Upper lobe of left lung (tissue), 6 donors: ENCODE measurements around the gene ZNF611. TPM values are rescaled to one million over a fixed set of nuclear protein-coding genes. Genes with fewer than 3 reads are reported as not detected.
"Not testable (repeated sequence)": the region's sequence is repeated elsewhere in the genome, so short reads cannot be mapped to it uniquely, and the experiment has no call there.

Experiments used
- ATAC-seq, 2 donors: fragments of 200-7000 bp; cut with Tn5 transposase; one replicate each; pipeline ENCODE4 v1.9.1; 2022; ENCODE audit warnings: mild to moderate bottlenecking in 2 of 2, moderate library complexity in 2 of 2; ENCODE audit not compliant: low FRiP score in 2 of 2
- DNase-seq, 2 donors: peaks; one replicate each; pipeline ENCODE4 v3.0.0-alpha.2; 2019 to 2020
- H3K27ac ChIP-seq, 4 donors: fragments of 200-600 bp; sonication (generic); one replicate each; pipeline ENCODE4 v1.5.1; 2016 to 2019
- H3K27me3 ChIP-seq, 4 donors: fragments of 200-600 bp; sonication (generic); one replicate each; pipeline ENCODE4 v1.5.1; 2017 to 2019
- H3K36me3 ChIP-seq, 4 donors: fragments of 200-600 bp; sonication (generic); one replicate each; pipeline ENCODE4 v1.5.1; 2016 to 2019
- H3K4me1 ChIP-seq, 4 donors: fragments of 200-600 bp; sonication (generic); one replicate each; pipeline ENCODE4 v1.5.1; 2018 to 2019
- H3K4me3 ChIP-seq, 4 donors: fragments of 200-600 bp; sonication (generic); one replicate each; pipeline ENCODE4 v1.5.1; 2017 to 2019; ENCODE audit warnings: mild to moderate bottlenecking in 2 of 4, moderate library complexity in 1 of 4
- H3K9me3 ChIP-seq, 4 donors: fragments of 200-600 bp; sonication (generic); one replicate each; pipeline ENCODE4 v1.5.1; 2018 to 2019
- CTCF ChIP-seq, 6 experiments: fragments of 450-650 bp in 4 of 6; fragments of 200-600 bp in 2 of 6; sonication (generic) in 2 of 6; IDR thresholded peaks; one replicate each; pipeline ENCODE4 v1.5.1; 2016 to 2019; ENCODE audit warnings: antibody characterized with exemption in 6 of 6
- EP300 ChIP-seq, 4 donors: sonication (generic); formaldehyde crosslinking; IDR thresholded peaks; one replicate each; pipeline ENCODE4 v1.5.1; 2017; ENCODE audit warnings: antibody characterized with exemption in 4 of 4, control low read depth in 2 of 4
- POLR2A ChIP-seq, 4 donors: fragments of 450-650 bp; IDR thresholded peaks; one replicate each; pipeline ENCODE4 v1.5.1; 2016 to 2017; ENCODE audit warnings: antibody characterized with exemption in 4 of 4, mild to moderate bottlenecking in 2 of 4
- POLR2AphosphoS5 ChIP-seq, 2 donors: sonication (generic); formaldehyde crosslinking; IDR thresholded peaks; one replicate each; pipeline ENCODE4 v1.5.1; 2017; ENCODE audit warnings: antibody characterized with exemption in 2 of 2
- WGBS, 2 donors: methylation state at CpG; one replicate each; pipeline ENCODE4 v1.1.5; 2017 to 2018; 5-methylcytosine and 5-hydroxymethylcytosine counted together
- total RNA-seq, 6 donors: library from RNA; depleted of rRNA in 4 of 6; stranded (reverse); fragments of >200 nt in 4 of 6; gene quantifications; one replicate each; pipeline versions ENCODE4 v1.1.0 to v1.2.1, GENCODE V29; 2016 to 2021
- donor health status: DM: no; HTN: no; CAD: no; lungs with moderate emphysema.
- donor health status: DM: no; HTN: yes; CAD: no; lungs with severe emphysema.

Gene ZNF611
- total RNA-seq, 6 donors from 2014 or later: 9.0 to 44.0 (median 20.1) TPM

GRCh38 chr19:52722062-52723003, 12.5 kb downstream of the ZNF611 start:
- no peak overlapping the region for H3K27ac ChIP-seq
- 93 to 94% methylated on average over 7 of the region's 7 CpGs for WGBS, 2 donors
- peaks cover 0 to 10% (median 4%) of the 10 kb centered on the region in 4 donors for H3K9me3 ChIP-seq
- TF ChIP-seq CTCF (IDR thresholded peaks at IDR 0.05) (no peak), POLR2AphosphoS5 (IDR thresholded peaks at IDR 0.05) (no peak), EP300 (IDR thresholded peaks at IDR 0.05) (no peak), POLR2A (IDR thresholded peaks at IDR 0.05) (no peak)
- no peaks in the 10 kb centered on the region for H3K4me1 ChIP-seq
- no peak overlapping the region for H3K4me3 ChIP-seq
- no peaks in the 10 kb centered on the region for H3K27me3 ChIP-seq
- ATAC-seq (no peak), DNase-seq (no peak)
- H3K36me3 ChIP-seq: peaks cover 0 to 64% (median 41%) of the 10 kb centered on the region in 4 donors

GRCh38 chr19:52720541-52720940, 14.3 kb downstream of the ZNF611 start:
- H3K27me3 ChIP-seq, H3K4me3 ChIP-seq, ATAC-seq, H3K4me1 ChIP-seq, H3K27ac ChIP-seq: not testable (repeated sequence)
- DNase-seq: peak in 1 of 2 donors; percentile 73
- Histone ChIP-seq H3K9me3 (peaks cover 0 to 10% (median 4%) of the 10 kb centered on the region in 4 donors), H3K36me3 (peaks cover 0 to 50% (median 27%) of the 10 kb centered on the region in 4 donors)
- WGBS, 2 donors: 100% methylated on average over 3 to 6 of the region's 21 CpGs

- ATAC-seq (no peak), DNase-seq (no peak)
- no peak overlapping the region for H3K27ac ChIP-seq
- H3K4me3 ChIP-seq: no peak overlapping the region
- TF ChIP-seq POLR2A (IDR thresholded peaks at IDR 0.05) (no peak), CTCF (IDR thresholded peaks at IDR 0.05) (no peak), POLR2AphosphoS5 (IDR thresholded peaks at IDR 0.05) (no peak), EP300 (IDR thresholded peaks at IDR 0.05) (no peak)
- H3K9me3 ChIP-seq: peaks cover 0 to 10% (median 6%) of the 10 kb centered on the region in 4 donors
- WGBS, 2 donors: 73 to 91% methylated on average over 1 of the region's 1 CpG
- no peaks in the 10 kb centered on the region for H3K27me3 ChIP-seq
- H3K36me3 ChIP-seq: peaks cover 4 to 58% (median 32%) of the 10 kb centered on the region in 4 donors
- no peaks in the 10 kb centered on the region for H3K4me1 ChIP-seq
Observed at GRCh38 chr19:52716522-52716921, 18.3 kb downstream of the ZNF611 start.

GRCh38 chr19:52715902-52716301, 18.9 kb downstream of the ZNF611 start:
- not testable (repeated sequence) for H3K27ac ChIP-seq, H3K4me1 ChIP-seq, DNase-seq, H3K9me3 ChIP-seq, ATAC-seq, H3K4me3 ChIP-seq, H3K27me3 ChIP-seq
- whole genome bisulfite sequencing, 2 donors: 24 to 54% methylated on average over 4 of the region's 4 CpGs
- H3K36me3 ChIP-seq: peaks cover 4 to 57% (median 30%) of the 10 kb centered on the region in 4 donors

- not testable (repeated sequence) for ATAC-seq
Observed at GRCh38 chr19:52715330-52715729, 19.5 kb downstream of the ZNF611 start.

GRCh38 chr19:52713051-52713450, 21.8 kb downstream of the ZNF611 start:
- H3K27me3 ChIP-seq, DNase-seq, H3K4me1 ChIP-seq, ATAC-seq, H3K27ac ChIP-seq, H3K4me3 ChIP-seq: not testable (repeated sequence)
- peaks cover 4 to 66% (median 35%) of the 10 kb centered on the region in 4 donors for H3K36me3 ChIP-seq
- peaks cover 0 to 18% (median 11%) of the 10 kb centered on the region in 4 donors for H3K9me3 ChIP-seq
- 97 to 100% methylated on average over 2 of the region's 2 CpGs for WGBS, 2 donors

More at GRCh38 chr19:52715330-52715729, 19.5 kb downstream of the ZNF611 start:
- DNase-seq, H3K9me3 ChIP-seq, H3K4me3 ChIP-seq, H3K27me3 ChIP-seq, H3K4me1 ChIP-seq: not testable (repeated sequence)
- Histone ChIP-seq H3K27ac (peak overlapping the region in 1 of 4 donors; percentile 37), H3K36me3 (peaks cover 4 to 57% (median 30%) of the 10 kb centered on the region in 4 donors)
- 89 to 92% methylated on average over 5 of the region's 5 CpGs for WGBS, 2 donors

- not testable (repeated sequence) for H3K27ac ChIP-seq, H3K4me3 ChIP-seq, ATAC-seq, DNase-seq, H3K27me3 ChIP-seq, H3K4me1 ChIP-seq
- H3K9me3 ChIP-seq: peaks cover 0 to 29% (median 18%) of the 10 kb centered on the region in 4 donors
- H3K36me3 ChIP-seq: peaks cover 8 to 79% (median 44%) of the 10 kb centered on the region in 4 donors
- 94 to 96% methylated on average over 3 of the region's 3 CpGs for WGBS, 2 donors
Observed at GRCh38 chr19:52711661-52712060, 23.2 kb downstream of the ZNF611 start.
